HCT116 (cell line): Measurements from ENCODE around the gene PCBP3. TPM values are rescaled to one million over a fixed set of nuclear protein-coding genes. Genes with fewer than 3 reads are reported as not detected.

ENCODE experiments used
- ATAC-seq: fragments of 200-7000 bp; cut with Tn5 transposase; 2 replicates; pipeline ENCODE4 v1.9.1; 2020; ENCODE audit warnings: mild to moderate bottlenecking, moderate library complexity
- BruUV-seq: library from RNA; stranded (reverse); fragments of 400-500 nt; replicated peaks from 2 replicates; lab custom pipeline; 2021; lab: Mats Ljungman, UMichigan
- CTCF ChIA-PET: fragments of 300-600 bp; sonication (Branson Sonifier 250); formaldehyde crosslinking; loops from one replicate; lab custom pipeline; 2021; ENCODE audit warnings: antibody characterized with exemption; lab: Charles Lee
- POLR2A ChIA-PET: fragments of 300-600, 350-600 bp; sonication (Branson Sonifier 250); formaldehyde crosslinking; loops from one replicate; lab custom pipeline; 2021; ENCODE audit warnings: antibody characterized with exemption; lab: Charles Lee
- RAD21 ChIA-PET, 2 experiments: fragments of 300-600 bp; sonication (Branson Sonifier 250); formaldehyde crosslinking; loops; one replicate each; lab custom pipeline; 2023; ENCODE audit warnings: low total read pairs in 2 of 2; ENCODE audit not compliant: uncharacterized antibody in 2 of 2, unreplicated experiment in 2 of 2, low non-redundant PET in 1 of 2; lab: Charles Lee
- DNase-seq: peaks from one replicate; pipeline ENCODE4 v3.0.0-alpha.2; 2010; ENCODE audit warnings: low read depth, low spot score
- H2AFZ ChIP-seq: fragments of 200-600 bp; shearing (Covaris generic), sonication (generic); 2 replicates; pipeline ENCODE4 v1.6.1; 2017; ENCODE audit warnings: low read depth, mixed run types, mixed read lengths, antibody characterized with exemption, low read length; ENCODE audit not compliant: poor library complexity, severe bottlenecking
- H3K27ac ChIP-seq: 2 replicates; pipeline ENCODE4 v1.5.1; 2012; ENCODE audit warnings: low read depth, low read length
- H3K27me3 ChIP-seq: fragments of 200-600 bp; sonication (generic); 2 replicates; pipeline ENCODE4 v1.6.1; 2016; ENCODE audit warnings: mixed run types, low read length, mixed read lengths; ENCODE audit not compliant: insufficient read depth
- H3K36me3 ChIP-seq, 2 experiments: fragments of 200-500 bp in 1 of 2; fragments of 200-600 bp in 1 of 2; sonication (Bioruptor generic) in 1 of 2; sonication (generic) in 1 of 2; 2 replicates each; pipeline versions ENCODE4 v1.5.1 to v1.6.1; 2014 to 2016; ENCODE audit warnings: low read length in 2 of 2, inconsistent platforms in 1 of 2, mixed read lengths in 1 of 2, mixed run types in 1 of 2; ENCODE audit not compliant: insufficient read depth in 2 of 2, control insufficient read depth in 1 of 2
- H3K4me1 ChIP-seq, 2 experiments: fragments of 200-600 bp in 1 of 2; sonication (generic) in 1 of 2; 2 replicates each; pipeline versions ENCODE4 v1.5.1 to v1.6.1; 2012 to 2017; ENCODE audit warnings: low read length in 2 of 2, inconsistent platforms in 1 of 2, mild to moderate bottlenecking in 1 of 2, mixed read lengths in 1 of 2, mixed run types in 1 of 2, moderate library complexity in 1 of 2; ENCODE audit not compliant: insufficient read depth in 2 of 2, control insufficient read depth in 1 of 2
- H3K4me2 ChIP-seq: fragments of 200-600 bp; sonication (generic); 2 replicates; pipeline ENCODE4 v1.6.1; 2017; ENCODE audit warnings: mixed run types, low read length, mixed read lengths
- H3K4me3 ChIP-seq, 2 experiments: fragments of 200-600 bp in 1 of 2; sonication (generic) in 1 of 2; replicated peaks in 1 of 2; 2 replicates each; pipeline ENCODE4 v1.5.1; 2011 to 2016; ENCODE audit warnings: low read length in 2 of 2, control low read depth in 1 of 2, low read depth in 1 of 2, mild to moderate bottlenecking in 1 of 2, mixed read lengths in 1 of 2, mixed run types in 1 of 2
- H3K79me2 ChIP-seq: fragments of 200-600 bp; sonication (generic); 2 replicates; pipeline ENCODE4 v1.6.1; 2017; ENCODE audit warnings: mild to moderate bottlenecking, mixed run types, low read length, moderate library complexity, mixed read lengths; ENCODE audit not compliant: insufficient read depth
- H3K9ac ChIP-seq: fragments of 200-600 bp; sonication (generic); 2 replicates; pipeline ENCODE4 v1.6.1; 2016; ENCODE audit warnings: low read length, mixed read lengths
- H3K9me2 ChIP-seq: fragments of 200-600 bp; sonication (generic), shearing (Covaris generic); 2 replicates; pipeline ENCODE4 v1.6.1; 2017; ENCODE audit warnings: mixed run types, mild to moderate bottlenecking, moderate library complexity; ENCODE audit not compliant: insufficient read depth
- H3K9me3 ChIP-seq, 2 experiments: fragments of 200-500 bp in 1 of 2; fragments of 200-600 bp in 1 of 2; sonication (Bioruptor generic) in 1 of 2; sonication (generic) in 1 of 2; 2 replicates each; pipeline ENCODE4 v1.6.1; 2014 to 2017; ENCODE audit warnings: low read length in 2 of 2, mixed read lengths in 2 of 2, inconsistent platforms in 1 of 2, low read depth in 1 of 2, mild to moderate bottlenecking in 1 of 2, mixed run types in 1 of 2, moderate library complexity in 1 of 2; ENCODE audit not compliant: control insufficient read depth in 1 of 2, insufficient read depth in 1 of 2
- H4K20me1 ChIP-seq: fragments of 200-600 bp; sonication (generic), shearing (Covaris generic); 2 replicates; pipeline ENCODE4 v1.6.1; 2017; ENCODE audit warnings: mixed run types, mild to moderate bottlenecking, moderate library complexity; ENCODE audit not compliant: insufficient read depth
- CEBPB ChIP-seq: IDR thresholded peaks from 2 replicates; pipeline ENCODE4 v1.6.1; 2012; ENCODE audit warnings: low read depth
- EGR1 ChIP-seq: IDR thresholded peaks from 2 replicates; pipeline ENCODE4 v1.6.1; 2012; ENCODE audit warnings: low read depth
- ELF1 ChIP-seq: IDR thresholded peaks from 2 replicates; pipeline ENCODE4 v1.6.1; 2012; ENCODE audit warnings: low read depth, borderline replicate concordance
- EZH2 ChIP-seq: fragments of 200-600 bp; sonication (generic); IDR thresholded peaks from 2 replicates; pipeline ENCODE4 v1.6.1; 2017; ENCODE audit warnings: antibody characterized with exemption, mixed run types
- JUND ChIP-seq: IDR thresholded peaks from 2 replicates; pipeline ENCODE4 v1.6.1; 2012
- SP1 ChIP-seq: IDR thresholded peaks from 2 replicates; pipeline ENCODE4 v1.6.1; 2012; ENCODE audit warnings: low read depth
- TCF7L2 ChIP-seq: IDR thresholded peaks from 2 replicates; pipeline ENCODE4 v1.7.0; 2011; ENCODE audit warnings: borderline replicate concordance, inconsistent platforms; ENCODE audit not compliant: insufficient read depth, insufficient read length; ENCODE audit errors: extremely low read depth
- YY1 ChIP-seq: IDR thresholded peaks from 2 replicates; pipeline ENCODE4 v1.6.1; 2011; ENCODE audit warnings: low read length, low read depth, moderate library complexity, mild to moderate bottlenecking; ENCODE audit not compliant: insufficient replicate concordance; ENCODE audit errors: extremely low read depth
- intact Hi-C: fragments of 100-400 bp; cut with micrococcal nuclease; formaldehyde crosslinking; loops from 2 replicates; pipeline ENCODE4 v1.10.0; 2022
- total RNA-seq: library from RNA; stranded (reverse); gene quantifications from one replicate; pipeline ENCODE4 v1.2.1, GENCODE V29; 2021; ENCODE audit not compliant: unreplicated experiment
- TF ChIP-seq, protein P1 (sequence below): IDR thresholded peaks from 2 replicates; pipeline ENCODE4 v1.6.1; 2012
- TF ChIP-seq, protein P2 (sequence below): IDR thresholded peaks from 2 replicates; pipeline ENCODE4 v1.6.1; 2012; ENCODE audit warnings: low read depth

PCBP3 gene
- total RNA-seq, 1 experiment from 2014 or later: 3.1 TPM

DNA sequence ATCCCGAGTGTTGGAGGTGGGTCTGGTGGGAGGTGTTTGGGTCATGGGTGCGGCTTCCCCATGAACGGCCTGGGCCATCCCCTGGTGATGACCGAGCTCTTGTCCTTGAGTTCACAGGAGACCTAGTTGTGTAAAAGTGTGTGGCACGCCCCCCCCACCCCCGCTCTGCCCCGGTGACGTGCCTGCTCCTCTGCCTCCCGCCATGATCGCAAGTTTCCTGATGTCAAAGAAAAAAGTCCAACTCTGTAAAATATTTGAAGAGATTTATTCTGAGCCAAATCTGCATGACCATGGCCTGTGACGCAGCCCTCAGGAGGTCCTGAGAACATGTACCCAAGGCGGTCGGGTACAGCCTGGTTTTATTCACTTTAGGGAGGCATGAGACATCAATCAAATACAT, 212.9 kb downstream of the PCBP3 start:
- H3K36me3 ChIP-seq: no peaks in the 10 kb centered on the region
- TF ChIP-seq, protein P1, sequence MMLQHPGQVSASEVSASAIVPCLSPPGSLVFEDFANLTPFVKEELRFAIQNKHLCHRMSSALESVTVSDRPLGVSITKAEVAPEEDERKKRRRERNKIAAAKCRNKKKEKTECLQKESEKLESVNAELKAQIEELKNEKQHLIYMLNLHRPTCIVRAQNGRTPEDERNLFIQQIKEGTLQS: no peak
- TF ChIP-seq ELF1 (no peak), TCF7L2 (no peak), EGR1 (no peak), YY1 (no peak), SP1 (no peak), EZH2 (no peak), CEBPB (no peak), JUND (no peak)
- TF ChIP-seq, protein P2, sequence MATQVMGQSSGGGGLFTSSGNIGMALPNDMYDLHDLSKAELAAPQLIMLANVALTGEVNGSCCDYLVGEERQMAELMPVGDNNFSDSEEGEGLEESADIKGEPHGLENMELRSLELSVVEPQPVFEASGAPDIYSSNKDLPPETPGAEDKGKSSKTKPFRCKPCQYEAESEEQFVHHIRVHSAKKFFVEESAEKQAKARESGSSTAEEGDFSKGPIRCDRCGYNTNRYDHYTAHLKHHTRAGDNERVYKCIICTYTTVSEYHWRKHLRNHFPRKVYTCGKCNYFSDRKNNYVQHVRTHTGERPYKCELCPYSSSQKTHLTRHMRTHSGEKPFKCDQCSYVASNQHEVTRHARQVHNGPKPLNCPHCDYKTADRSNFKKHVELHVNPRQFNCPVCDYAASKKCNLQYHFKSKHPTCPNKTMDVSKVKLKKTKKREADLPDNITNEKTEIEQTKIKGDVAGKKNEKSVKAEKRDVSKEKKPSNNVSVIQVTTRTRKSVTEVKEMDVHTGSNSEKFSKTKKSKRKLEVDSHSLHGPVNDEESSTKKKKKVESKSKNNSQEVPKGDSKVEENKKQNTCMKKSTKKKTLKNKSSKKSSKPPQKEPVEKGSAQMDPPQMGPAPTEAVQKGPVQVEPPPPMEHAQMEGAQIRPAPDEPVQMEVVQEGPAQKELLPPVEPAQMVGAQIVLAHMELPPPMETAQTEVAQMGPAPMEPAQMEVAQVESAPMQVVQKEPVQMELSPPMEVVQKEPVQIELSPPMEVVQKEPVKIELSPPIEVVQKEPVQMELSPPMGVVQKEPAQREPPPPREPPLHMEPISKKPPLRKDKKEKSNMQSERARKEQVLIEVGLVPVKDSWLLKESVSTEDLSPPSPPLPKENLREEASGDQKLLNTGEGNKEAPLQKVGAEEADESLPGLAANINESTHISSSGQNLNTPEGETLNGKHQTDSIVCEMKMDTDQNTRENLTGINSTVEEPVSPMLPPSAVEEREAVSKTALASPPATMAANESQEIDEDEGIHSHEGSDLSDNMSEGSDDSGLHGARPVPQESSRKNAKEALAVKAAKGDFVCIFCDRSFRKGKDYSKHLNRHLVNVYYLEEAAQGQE: no peak
- no peak for ATAC-seq
- H3K9ac ChIP-seq: no peak overlapping the region
- H3K27me3 ChIP-seq: peaks cover 10% of the 10 kb centered on the region; the same call in 1 of the 2 replicates
- H3K9me3 ChIP-seq: no peaks in the 10 kb centered on the region
- intact Hi-C loops: no loop called here
- H3K27ac ChIP-seq: no peak overlapping the region
- CTCF ChIA-PET: no interaction called here
- H4K20me1 ChIP-seq: no peaks in the 10 kb centered on the region
- no peak overlapping the region for H3K4me3 ChIP-seq
- POLR2A ChIA-PET: no interaction called here
- RAD21 ChIA-PET: no interaction called here
- no TSS peak for BruUV-seq
- H3K4me1 ChIP-seq: no peaks in the 10 kb centered on the region
- H3K4me2 ChIP-seq: no peak overlapping the region
- no peak overlapping the region for H2AFZ ChIP-seq
- no peaks in the 10 kb centered on the region for H3K9me2 ChIP-seq
- DNase-seq: no peak
- no peaks in the 10 kb centered on the region for H3K79me2 ChIP-seq
